Measurements from ENCODE around the gene ACSF2. TPM values are rescaled to one million over a fixed set of nuclear protein-coding genes. Genes with fewer than 3 reads are reported as not detected.

The ACSF2 gene
- total RNA-seq, 4 donors from 2014 or later = 40.8 to 121 (median 64.3) TPM

GRCh38 chr17:50505591-50506130, 79.6 kb downstream of the ACSF2 start:
- TF ChIP-seq CTCF (IDR thresholded peaks at IDR 0.05) (no peak), POLR2A (IDR thresholded peaks at IDR 0.05) (no peak)
- 42 to 43% methylated on average over 7 of the region's 7 CpGs for WGBS, 2 donors
- H3K4me3 ChIP-seq (ENCODE audit: low read depth, poor library complexity, severe bottlenecking) = no peak overlapping the region
- DNase-seq (ENCODE audit: low spot score in 2 of 2) = no peak
- intact Hi-C loops (cut with DNase I; ENCODE audit: low total_unique reads) = no loop called here

GRCh38 chr17:50506298-50506697, 80.3 kb downstream of the ACSF2 start:
- TF ChIP-seq POLR2A (IDR thresholded peaks at IDR 0.05) (no peak), CTCF (IDR thresholded peaks at IDR 0.05) (no peak)
- WGBS, 2 donors = 68 to 78% methylated on average over 7 of the region's 7 CpGs
- H3K4me3 ChIP-seq (ENCODE audit: low read depth, poor library complexity, severe bottlenecking) = no peak overlapping the region
- DNase-seq (ENCODE audit: low spot score in 2 of 2) = no peak
- intact Hi-C loops (cut with DNase I; ENCODE audit: low total_unique reads) = no loop called here

- no peak for TF ChIP-seq POLR2A (IDR thresholded peaks at IDR 0.05)
- no peak for TF ChIP-seq CTCF (IDR thresholded peaks at IDR 0.05)
- 4 to 16% methylated on average over 24 to 30 of the region's 66 CpGs for WGBS, 2 donors
- DNase-seq (ENCODE audit: low spot score in 2 of 2) = peak; percentile 61 to 95
- peak within 1 kb of the TSS; percentile 25 for H3K4me3 ChIP-seq (ENCODE audit: low read depth, poor library complexity, severe bottlenecking)
- intact Hi-C loops (cut with DNase I; ENCODE audit: low total_unique reads) = no loop called here
These were observed 82.0 kb downstream of the ACSF2 start, which contains the start of gene MYCBPAP for GRCh38 chr17:50507871-50508572. Gene MYCBPAP, plus strand, starts transcription at chr17:50508439. Its CDS starts 236 bp downstream, at chr17:50508675.

GRCh38 chr17:50508573-50509460, 82.8 kb downstream of the ACSF2 start:
- WGBS, 2 donors = 22 to 64% methylated on average over 18 to 32 of the region's 32 CpGs
- no peak for DNase-seq (ENCODE audit: low spot score in 2 of 2)
- H3K4me3 ChIP-seq (ENCODE audit: low read depth, poor library complexity, severe bottlenecking) = peak overlapping the region; percentile 25
- no peak for TF ChIP-seq POLR2A (IDR thresholded peaks at IDR 0.05)
- TF ChIP-seq CTCF (IDR thresholded peaks at IDR 0.05) = no peak
- intact Hi-C loops (cut with DNase I; ENCODE audit: low total_unique reads) = no loop called here

GRCh38 chr17:50511058-50511457, 85.0 kb downstream of the ACSF2 start:
- WGBS, 2 donors = 24 to 30% methylated on average over 3 of the region's 3 CpGs
- DNase-seq (ENCODE audit: low spot score in 2 of 2) = no peak
- no peak overlapping the region for H3K4me3 ChIP-seq (ENCODE audit: low read depth, poor library complexity, severe bottlenecking)
- TF ChIP-seq CTCF (IDR thresholded peaks at IDR 0.05) (no peak), POLR2A (IDR thresholded peaks at IDR 0.05) (no peak)
- intact Hi-C loops (cut with DNase I; ENCODE audit: low total_unique reads) = no loop called here
